Measurements from ENCODE around the gene RIMS3.

DNA sequence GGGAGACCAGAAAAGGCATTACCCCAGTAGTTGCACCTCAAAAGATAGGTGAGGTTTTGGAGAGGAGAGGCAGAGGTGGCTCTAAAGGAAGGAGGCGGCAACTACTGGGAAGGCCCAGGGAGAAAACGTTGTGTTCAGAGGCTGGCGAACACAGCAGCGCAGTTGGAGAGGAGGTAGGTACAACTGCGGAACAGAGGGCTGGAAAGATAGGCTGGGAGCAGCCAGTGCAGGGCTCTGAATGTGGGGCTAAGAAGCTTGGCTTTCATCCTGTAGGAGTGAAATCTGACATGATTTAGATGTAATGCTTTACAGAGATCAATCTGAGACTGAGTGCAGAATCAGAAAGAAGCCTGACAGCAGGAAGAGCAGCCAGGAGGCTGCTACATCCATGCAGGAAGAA is 13.0 kb downstream of the RIMS3 start:
- no peak for TF ChIP-seq POLR2AphosphoS5 (IDR thresholded peaks at IDR 0.05; ENCODE audit: low read depth, low read length)
- TF ChIP-seq POLR2A (IDR thresholded peaks at IDR 0.05; ENCODE audit: borderline replicate concordance, extremely low read depth, insufficient read depth, insufficient read length) = no peak
- TF ChIP-seq, protein P1, sequence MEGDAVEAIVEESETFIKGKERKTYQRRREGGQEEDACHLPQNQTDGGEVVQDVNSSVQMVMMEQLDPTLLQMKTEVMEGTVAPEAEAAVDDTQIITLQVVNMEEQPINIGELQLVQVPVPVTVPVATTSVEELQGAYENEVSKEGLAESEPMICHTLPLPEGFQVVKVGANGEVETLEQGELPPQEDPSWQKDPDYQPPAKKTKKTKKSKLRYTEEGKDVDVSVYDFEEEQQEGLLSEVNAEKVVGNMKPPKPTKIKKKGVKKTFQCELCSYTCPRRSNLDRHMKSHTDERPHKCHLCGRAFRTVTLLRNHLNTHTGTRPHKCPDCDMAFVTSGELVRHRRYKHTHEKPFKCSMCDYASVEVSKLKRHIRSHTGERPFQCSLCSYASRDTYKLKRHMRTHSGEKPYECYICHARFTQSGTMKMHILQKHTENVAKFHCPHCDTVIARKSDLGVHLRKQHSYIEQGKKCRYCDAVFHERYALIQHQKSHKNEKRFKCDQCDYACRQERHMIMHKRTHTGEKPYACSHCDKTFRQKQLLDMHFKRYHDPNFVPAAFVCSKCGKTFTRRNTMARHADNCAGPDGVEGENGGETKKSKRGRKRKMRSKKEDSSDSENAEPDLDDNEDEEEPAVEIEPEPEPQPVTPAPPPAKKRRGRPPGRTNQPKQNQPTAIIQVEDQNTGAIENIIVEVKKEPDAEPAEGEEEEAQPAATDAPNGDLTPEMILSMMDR (IDR thresholded peaks at IDR 0.05 in 2 of 3, conservative IDR thresholded peaks at IDR 0.05 in 1 of 3; ENCODE audit: borderline replicate concordance in 1 of 3, insufficient read depth in 1 of 3, low read depth in 2 of 3, low read length in 2 of 3) = no peak
- TF ChIP-seq, protein P2, sequence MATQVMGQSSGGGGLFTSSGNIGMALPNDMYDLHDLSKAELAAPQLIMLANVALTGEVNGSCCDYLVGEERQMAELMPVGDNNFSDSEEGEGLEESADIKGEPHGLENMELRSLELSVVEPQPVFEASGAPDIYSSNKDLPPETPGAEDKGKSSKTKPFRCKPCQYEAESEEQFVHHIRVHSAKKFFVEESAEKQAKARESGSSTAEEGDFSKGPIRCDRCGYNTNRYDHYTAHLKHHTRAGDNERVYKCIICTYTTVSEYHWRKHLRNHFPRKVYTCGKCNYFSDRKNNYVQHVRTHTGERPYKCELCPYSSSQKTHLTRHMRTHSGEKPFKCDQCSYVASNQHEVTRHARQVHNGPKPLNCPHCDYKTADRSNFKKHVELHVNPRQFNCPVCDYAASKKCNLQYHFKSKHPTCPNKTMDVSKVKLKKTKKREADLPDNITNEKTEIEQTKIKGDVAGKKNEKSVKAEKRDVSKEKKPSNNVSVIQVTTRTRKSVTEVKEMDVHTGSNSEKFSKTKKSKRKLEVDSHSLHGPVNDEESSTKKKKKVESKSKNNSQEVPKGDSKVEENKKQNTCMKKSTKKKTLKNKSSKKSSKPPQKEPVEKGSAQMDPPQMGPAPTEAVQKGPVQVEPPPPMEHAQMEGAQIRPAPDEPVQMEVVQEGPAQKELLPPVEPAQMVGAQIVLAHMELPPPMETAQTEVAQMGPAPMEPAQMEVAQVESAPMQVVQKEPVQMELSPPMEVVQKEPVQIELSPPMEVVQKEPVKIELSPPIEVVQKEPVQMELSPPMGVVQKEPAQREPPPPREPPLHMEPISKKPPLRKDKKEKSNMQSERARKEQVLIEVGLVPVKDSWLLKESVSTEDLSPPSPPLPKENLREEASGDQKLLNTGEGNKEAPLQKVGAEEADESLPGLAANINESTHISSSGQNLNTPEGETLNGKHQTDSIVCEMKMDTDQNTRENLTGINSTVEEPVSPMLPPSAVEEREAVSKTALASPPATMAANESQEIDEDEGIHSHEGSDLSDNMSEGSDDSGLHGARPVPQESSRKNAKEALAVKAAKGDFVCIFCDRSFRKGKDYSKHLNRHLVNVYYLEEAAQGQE (IDR thresholded peaks at IDR 0.05; ENCODE audit: low read depth) = no peak
- no peak for TF ChIP-seq EZH2 (IDR thresholded peaks at IDR 0.05)
- TF ChIP-seq SIN3A (IDR thresholded peaks at IDR 0.05; ENCODE audit: low read depth) = no peak
- TF ChIP-seq, protein P3, sequence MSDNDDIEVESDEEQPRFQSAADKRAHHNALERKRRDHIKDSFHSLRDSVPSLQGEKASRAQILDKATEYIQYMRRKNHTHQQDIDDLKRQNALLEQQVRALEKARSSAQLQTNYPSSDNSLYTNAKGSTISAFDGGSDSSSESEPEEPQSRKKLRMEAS (IDR thresholded peaks at IDR 0.05) = no peak
- TF ChIP-seq, protein P4, sequence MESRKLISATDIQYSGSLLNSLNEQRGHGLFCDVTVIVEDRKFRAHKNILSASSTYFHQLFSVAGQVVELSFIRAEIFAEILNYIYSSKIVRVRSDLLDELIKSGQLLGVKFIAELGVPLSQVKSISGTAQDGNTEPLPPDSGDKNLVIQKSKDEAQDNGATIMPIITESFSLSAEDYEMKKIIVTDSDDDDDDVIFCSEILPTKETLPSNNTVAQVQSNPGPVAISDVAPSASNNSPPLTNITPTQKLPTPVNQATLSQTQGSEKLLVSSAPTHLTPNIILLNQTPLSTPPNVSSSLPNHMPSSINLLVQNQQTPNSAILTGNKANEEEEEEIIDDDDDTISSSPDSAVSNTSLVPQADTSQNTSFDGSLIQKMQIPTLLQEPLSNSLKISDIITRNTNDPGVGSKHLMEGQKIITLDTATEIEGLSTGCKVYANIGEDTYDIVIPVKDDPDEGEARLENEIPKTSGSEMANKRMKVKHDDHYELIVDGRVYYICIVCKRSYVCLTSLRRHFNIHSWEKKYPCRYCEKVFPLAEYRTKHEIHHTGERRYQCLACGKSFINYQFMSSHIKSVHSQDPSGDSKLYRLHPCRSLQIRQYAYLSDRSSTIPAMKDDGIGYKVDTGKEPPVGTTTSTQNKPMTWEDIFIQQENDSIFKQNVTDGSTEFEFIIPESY (IDR thresholded peaks at IDR 0.05; ENCODE audit: extremely low read depth, insufficient replicate concordance, low read length) = no peak
- TF ChIP-seq CEBPB (IDR thresholded peaks at IDR 0.05; ENCODE audit: low read depth) = no peak
- no peak for TF ChIP-seq JUND (IDR thresholded peaks at IDR 0.05)
- no peak for TF ChIP-seq FOSL1 (IDR thresholded peaks at IDR 0.05; ENCODE audit: low read depth)

All from HCT116 (cell line).